CMK (cell line): ENCODE data around the gene RBM43.

ENCODE experiments used
- DNase-seq: peaks from one replicate; pipeline ENCODE4 v3.0.0-alpha.2; 2010; ENCODE audit warnings: low read depth

Gene RBM43

GRCh38 chr2:151217343-151217742 lies 44.3 kb downstream of the RBM43 start:
- DNase-seq, result no peak

- no peak for DNase-seq
These were observed 54.6 kb downstream of the RBM43 start for GRCh38 chr2:151207100-151207499.

- no peak for DNase-seq
These were observed 55.2 kb downstream of the RBM43 start for GRCh38 chr2:151206446-151206968.

GRCh38 chr2:151205571-151205970 lies 56.1 kb downstream of the RBM43 start:
- no peak for DNase-seq

GRCh38 chr2:151204756-151205155 lies 56.9 kb downstream of the RBM43 start:
- no peak for DNase-seq

- no peak for DNase-seq
These were observed 60.8 kb downstream of the RBM43 start for GRCh38 chr2:151200844-151201243.

GRCh38 chr2:151200277-151200676 lies 61.4 kb downstream of the RBM43 start:
- no peak for DNase-seq

GRCh38 chr2:151198645-151199044 lies 63.0 kb downstream of the RBM43 start:
- no peak for DNase-seq
